HEK293T (cell line): ENCODE data around the gene AANAT.

Source experiments
- ARNT ChIP-seq: fragments of 450-650 bp; IDR thresholded peaks from 2 replicates; pipeline ENCODE4 v1.6.1; 2017; ENCODE audit warnings: mild to moderate bottlenecking
- CTBP1 ChIP-seq: fragments of 450-650 bp; IDR thresholded peaks from 2 replicates; pipeline ENCODE4 v1.6.1; 2016; ENCODE audit warnings: borderline replicate concordance
- FOXK2 ChIP-seq: fragments of 450-650 bp; IDR thresholded peaks from 2 replicates; pipeline ENCODE4 v1.6.1; 2016; ENCODE audit warnings: mild to moderate bottlenecking
- FOXM1 ChIP-seq: fragments of 450-650 bp; IDR thresholded peaks from 2 replicates; pipeline ENCODE4 v1.6.1; 2017; ENCODE audit warnings: mild to moderate bottlenecking, borderline replicate concordance
- LEF1 ChIP-seq: fragments of 450-650 bp; IDR thresholded peaks from 2 replicates; pipeline ENCODE4 v1.6.1; 2017; ENCODE audit warnings: mild to moderate bottlenecking, borderline replicate concordance
- PKNOX1 ChIP-seq: fragments of 450-650 bp; IDR thresholded peaks from 2 replicates; pipeline ENCODE4 v1.6.1; 2016
- SP1 ChIP-seq: fragments of 450-650 bp; IDR thresholded peaks from 2 replicates; pipeline ENCODE4 v1.6.1; 2017
- SUZ12 ChIP-seq: fragments of 450-650 bp; IDR thresholded peaks from 2 replicates; pipeline ENCODE4 v1.6.1; 2016; ENCODE audit warnings: mild to moderate bottlenecking
- ZNF384 ChIP-seq: fragments of 450-650 bp; IDR thresholded peaks from 2 replicates; pipeline ENCODE4 v1.6.1; 2016

- TF ChIP-seq SP1: no peak
- no peak for TF ChIP-seq ARNT
- TF ChIP-seq PKNOX1: no peak
- TF ChIP-seq FOXM1: no peak
- no peak for TF ChIP-seq CTBP1
- no peak for TF ChIP-seq FOXK2
- TF ChIP-seq LEF1: no peak
- TF ChIP-seq ZNF384: no peak
- TF ChIP-seq SUZ12: no peak
Measured at GRCh38 chr17:76453431-76453743, 14.0 kb upstream of the AANAT start.
